CD4-positive, alpha-beta T cell treated with Interleukin-17A for 1 hour (primary cell): ENCODE data around the gene SCGB3A1.

Experiments used
- DNase-seq: peaks from one replicate; pipeline ENCODE4 v3.0.0-alpha.2; 2020

Gene SCGB3A1

GRCh38 chr5:180583738-180584137, 7.6 kb downstream of the SCGB3A1 start:
- no peak for DNase-seq

GRCh38 chr5:180580681-180581080, 10.6 kb downstream of the SCGB3A1 start:
- DNase-seq: no peak

GRCh38 chr5:180575571-180575970, 15.7 kb downstream of the SCGB3A1 start:
- no peak for DNase-seq

GRCh38 chr5:180568914-180569313, 22.4 kb downstream of the SCGB3A1 start:
- no peak for DNase-seq

GRCh38 chr5:180563994-180564393, 27.3 kb downstream of the SCGB3A1 start:
- DNase-seq: no peak

GRCh38 chr5:180558232-180558631, 33.1 kb downstream of the SCGB3A1 start:
- DNase-seq: no peak

- DNase-seq: no peak
Measured at GRCh38 chr5:180557217-180557809, 34.0 kb downstream of the SCGB3A1 start.

GRCh38 chr5:180555168-180555921, 36.0 kb downstream of the SCGB3A1 start:
- no peak for DNase-seq

- no peak for DNase-seq
Measured at GRCh38 chr5:180553530-180553929, 37.8 kb downstream of the SCGB3A1 start.

GRCh38 chr5:180548563-180548962, 42.7 kb downstream of the SCGB3A1 start:
- DNase-seq: no peak

- DNase-seq: no peak
Measured at GRCh38 chr5:180545248-180545647, 46.1 kb downstream of the SCGB3A1 start.

GRCh38 chr5:180541710-180542109, 49.6 kb downstream of the SCGB3A1 start:
- DNase-seq: no peak
